T-cell (primary cell): ENCODE results near the gene FCGR3B. TPM values are rescaled to one million over a fixed set of nuclear protein-coding genes. Genes with fewer than 3 reads are reported as not detected.
A peak's percentile ranks its signal among the peaks of the same experiment; 100 is the strongest.
"Not testable (repeated sequence)": the region's sequence is repeated elsewhere in the genome, so short reads cannot be mapped to it uniquely, and the experiment has no call there.

Experiments
- ATAC-seq, 4 experiments: fragments of 200-7000 bp in 3 of 4; fragments of 150-1000 bp in 1 of 4; cut with Tn5 transposase; replicated peaks in 1 of 4; 1 replicate in 3 of 4; 2 replicates in 1 of 4; pipeline ENCODE4 v1.10.0; 2021; ENCODE audit warnings: moderate library complexity in 3 of 4, mild to moderate bottlenecking in 2 of 4, moderate number of reproducible peaks in 1 of 4
- CTCF ChIA-PET, 2 donors: fragments of 300-600 bp; sonication (Branson Sonifier 250); formaldehyde crosslinking; loops; one replicate each; lab custom pipeline; 2022; ENCODE audit warnings: antibody characterized with exemption in 2 of 2; lab: Charles Lee
- POLR2A ChIA-PET, 2 donors: fragments of 300-600 bp; sonication (Branson Sonifier 250); formaldehyde crosslinking; loops; one replicate each; lab custom pipeline; 2022; ENCODE audit warnings: antibody characterized with exemption in 2 of 2; lab: Charles Lee
- DNase-seq, 35 experiments: peaks; one replicate each; pipeline versions ENCODE4 v3.0.0 to v3.0.0-alpha.2; 2013 to 2023
- H3K27ac ChIP-seq: one replicate; pipeline ENCODE4 v1.5.1; 2013; ENCODE audit warnings: low read length
- H3K27me3 ChIP-seq, 2 experiments: replicated peaks in 1 of 2; 1 replicate in 1 of 2; 2 replicates in 1 of 2; pipeline versions ENCODE4 v1.6.1 to v1.7.0; 2013; ENCODE audit warnings: low read length in 1 of 2, mixed read lengths in 1 of 2; ENCODE audit not compliant: control insufficient read depth in 2 of 2, insufficient read depth in 2 of 2; ENCODE audit errors: extremely low read depth in 1 of 2
- H3K36me3 ChIP-seq, 2 donors: 1 replicate in 1 of 2; 2 replicates in 1 of 2; pipeline versions ENCODE4 v1.6.1 to v1.7.0; 2013; ENCODE audit warnings: low read length in 1 of 2; ENCODE audit not compliant: control insufficient read depth in 2 of 2, insufficient read depth in 1 of 2; ENCODE audit errors: extremely low read depth in 1 of 2
- H3K4me1 ChIP-seq, 2 experiments: 1 replicate in 1 of 2; 2 replicates in 1 of 2; pipeline versions ENCODE4 v1.6.1 to v1.7.0; 2013; ENCODE audit warnings: low read length in 2 of 2, mixed read lengths in 1 of 2; ENCODE audit not compliant: insufficient read depth in 2 of 2, control insufficient read depth in 1 of 2; ENCODE audit errors: extremely low read depth in 1 of 2
- H3K4me3 ChIP-seq, 2 donors: 1 replicate in 1 of 2; 2 replicates in 1 of 2; pipeline versions ENCODE4 v1.5.1 to v1.7.0; 2013; ENCODE audit warnings: mild to moderate bottlenecking in 2 of 2, low read length in 1 of 2, moderate library complexity in 1 of 2; ENCODE audit not compliant: control insufficient read depth in 1 of 2; ENCODE audit errors: extremely low read depth in 1 of 2
- H3K9me3 ChIP-seq: 2 replicates; pipeline ENCODE4 v1.7.0; 2013
- H3K27ac Mint-ChIP-seq, 2 donors: one replicate each; pipeline ENCODE4 v1.8.0; 2020 to 2021; ENCODE audit warnings: mild to moderate bottlenecking in 2 of 2, mixed read lengths in 2 of 2
- H3K27me3 Mint-ChIP-seq, 2 donors: one replicate each; pipeline ENCODE4 v1.8.0; 2021 to 2022; ENCODE audit warnings: mixed read lengths in 2 of 2
- H3K36me3 Mint-ChIP-seq: one replicate; pipeline ENCODE4 v1.8.0; 2021; ENCODE audit warnings: mixed read lengths
- H3K4me1 Mint-ChIP-seq, 3 donors: one replicate each; pipeline ENCODE4 v1.8.0; 2020 to 2022; ENCODE audit warnings: mixed read lengths in 3 of 3, mild to moderate bottlenecking in 1 of 3
- H3K4me3 Mint-ChIP-seq, 3 donors: one replicate each; pipeline ENCODE4 v1.8.0; 2020 to 2022; ENCODE audit warnings: mild to moderate bottlenecking in 3 of 3, mixed read lengths in 3 of 3, moderate library complexity in 3 of 3
- H3K9me3 Mint-ChIP-seq, 3 donors: one replicate each; pipeline ENCODE4 v1.8.0; 2020 to 2022; ENCODE audit warnings: mixed read lengths in 3 of 3
- WGBS: methylation state at CpG from one replicate; pipeline ENCODE4 v1.1.5; 2013; ENCODE audit warnings: missing lambda C conversion rate; ENCODE audit not compliant: insufficient coverage; 5-methylcytosine and 5-hydroxymethylcytosine counted together
- total RNA-seq, 35 experiments: library from RNA in 6 of 35; stranded (reverse) in 6 of 35; fragments of 120-200 nt in 1 of 35; gene quantifications; one replicate each; pipeline versions ENCODE4 v1.2.1 to v1.2.4 and lab custom pipeline; 2013 to 2026

FCGR3B gene
- total RNA-seq, 5 donors from 2014 or later (not counting 1 experiment from before 2014, with no cell fraction given), result 0.42 to 0.88 (median 0.60) TPM; not detected in 2

DNA sequence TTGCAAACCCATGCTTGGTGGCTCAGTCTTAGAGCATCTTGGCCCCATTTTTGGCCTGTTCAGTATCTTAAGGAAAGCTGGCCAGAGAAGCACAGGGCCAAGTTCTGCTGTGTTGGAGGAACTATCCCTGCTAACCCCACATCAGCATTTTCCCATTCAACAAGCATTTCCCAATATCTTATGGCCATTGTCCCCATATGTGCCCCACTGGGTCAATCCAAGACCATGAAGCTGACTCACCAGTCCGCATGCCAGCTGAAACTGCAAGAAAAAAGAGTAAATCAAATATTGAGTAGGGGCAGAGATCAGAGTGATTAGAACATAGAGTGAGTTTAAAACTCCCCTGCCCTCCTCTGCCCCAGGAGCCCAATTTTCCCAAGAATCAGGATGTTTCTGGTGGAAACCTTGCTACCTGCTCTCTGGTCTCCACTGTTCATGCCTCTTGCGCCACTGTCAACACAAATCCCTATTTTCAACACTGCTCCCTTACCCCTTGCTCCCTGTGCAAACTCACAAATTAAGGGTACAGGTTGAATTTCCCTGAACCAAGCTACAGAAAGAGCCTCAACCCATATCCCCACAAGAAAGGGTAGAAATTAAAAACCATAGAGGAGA lies 741 bp downstream of the FCGR3B start:
- peaks cover 3 to 14% (median 8%) of the 10 kb centered on the region in 3 donors for H3K4me1 Mint-ChIP-seq

DNA sequence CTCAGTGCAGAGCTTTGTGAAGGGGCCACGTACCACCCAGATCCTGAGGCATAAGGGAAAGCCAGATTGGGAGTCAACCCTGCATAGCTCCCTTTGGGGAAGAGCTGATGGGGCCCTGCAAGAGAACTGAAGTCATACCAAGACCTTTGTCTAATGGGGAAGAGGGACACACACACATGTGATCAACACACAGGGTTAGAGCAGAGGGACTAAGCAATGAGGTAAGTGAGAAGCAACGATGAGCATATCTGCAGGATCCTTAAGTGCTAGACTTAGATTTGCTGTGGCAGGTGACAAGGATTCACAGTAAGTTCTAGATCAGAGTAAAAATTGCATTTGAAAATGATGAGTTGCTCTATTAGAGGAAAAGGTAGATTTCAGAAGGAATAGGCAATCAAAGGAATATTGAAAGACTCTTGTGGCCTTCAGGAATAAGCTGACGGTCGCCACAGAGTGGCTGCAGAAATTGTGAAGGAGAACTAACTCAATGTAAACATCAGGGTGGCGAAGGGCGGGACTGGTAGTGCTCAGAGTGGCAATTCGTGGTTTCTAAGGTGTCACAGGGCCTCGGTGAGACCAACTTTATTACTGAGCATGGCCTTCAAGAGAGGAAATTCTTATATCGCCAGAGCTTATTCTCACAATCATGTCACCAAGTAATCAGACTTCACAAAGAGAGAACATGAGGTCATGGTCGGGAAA lies 4.4 kb downstream of the FCGR3B start:
- DNase-seq, result peak in 13 of 35 experiments; percentile 14 to 45 (median 21)
- H3K27ac ChIP-seq, result peak overlapping the region; percentile 62
- H3K27me3 ChIP-seq, H3K9me3 Mint-ChIP-seq, H3K36me3 ChIP-seq, H3K9me3 ChIP-seq, POLR2A ChIA-PET, H3K27me3 Mint-ChIP-seq, H3K36me3 Mint-ChIP-seq, H3K4me3 ChIP-seq, CTCF ChIA-PET: not testable (repeated sequence)
- peak in 1 of 4 experiments; percentile 38 for ATAC-seq
- H3K27ac Mint-ChIP-seq, result peak overlapping the region; percentile 61 to 73
- peak overlapping the region in 1 of 3 donors; percentile 1 for H3K4me3 Mint-ChIP-seq
- peaks cover 11 to 31% of the 10 kb centered on the region in 2 experiments for H3K4me1 ChIP-seq
- peaks cover 18 to 43% (median 39%) of the 10 kb centered on the region in 3 donors for H3K4me1 Mint-ChIP-seq
- no CpG with 5 or more reads among the region's 10 CpGs for WGBS

More for the DNA sequence above, 741 bp downstream of the FCGR3B start:
- H3K9me3 ChIP-seq, POLR2A ChIA-PET, H3K4me3 ChIP-seq, H3K36me3 ChIP-seq, H3K27ac Mint-ChIP-seq, CTCF ChIA-PET, H3K27me3 Mint-ChIP-seq, ATAC-seq, H3K9me3 Mint-ChIP-seq, H3K27me3 ChIP-seq, H3K36me3 Mint-ChIP-seq, H3K27ac ChIP-seq, H3K4me3 Mint-ChIP-seq, DNase-seq: not testable (repeated sequence)
- no CpG with 5 or more reads among the region's 2 CpGs for WGBS
- peaks cover 0 to 12% of the 10 kb centered on the region in 2 experiments for H3K4me1 ChIP-seq

DNA sequence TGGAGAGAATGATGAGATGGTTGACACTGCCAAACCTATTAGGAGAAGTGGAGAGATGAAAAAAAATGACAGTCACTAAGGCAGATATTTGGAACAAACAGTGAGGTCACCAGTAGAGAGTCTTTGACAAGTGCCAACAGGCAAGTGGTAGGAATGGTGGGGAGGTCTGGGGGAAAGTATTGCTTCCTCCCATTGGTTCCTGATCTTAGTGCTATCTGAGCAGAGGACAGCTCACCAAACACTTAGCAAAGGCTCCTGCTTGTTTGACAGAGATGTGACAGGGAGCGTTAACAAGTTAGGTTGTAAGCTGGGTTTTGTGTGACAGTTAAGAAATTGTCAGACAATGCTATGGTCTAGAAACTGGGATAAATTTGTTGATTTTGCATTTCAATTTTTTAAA lies 6.4 kb downstream of the FCGR3B start:
- H3K27ac Mint-ChIP-seq, result peak overlapping the region in 1 of 2 donors; percentile 24
- ATAC-seq, H3K36me3 ChIP-seq, H3K9me3 ChIP-seq, H3K9me3 Mint-ChIP-seq, H3K36me3 Mint-ChIP-seq, H3K4me3 ChIP-seq, H3K27me3 ChIP-seq, CTCF ChIA-PET, H3K27me3 Mint-ChIP-seq, DNase-seq: not testable (repeated sequence)
- peaks cover 22 to 56% (median 46%) of the 10 kb centered on the region in 3 donors for H3K4me1 Mint-ChIP-seq
- POLR2A ChIA-PET, result interaction anchor here in 1 of 2 donors (0.5 kb wide), 1 partner anchor 89 kb away, joined by 4 read pairs; no protein-coding TSS in a partner anchor
- WGBS, result no CpG with 5 or more reads among the region's 1 CpG
- Histone ChIP-seq H3K27ac (peak overlapping the region; percentile 76), H3K4me1 (peaks cover 14 to 37% of the 10 kb centered on the region in 2 experiments)
- peak overlapping the region in 1 of 3 donors; percentile 72 for H3K4me3 Mint-ChIP-seq

DNA sequence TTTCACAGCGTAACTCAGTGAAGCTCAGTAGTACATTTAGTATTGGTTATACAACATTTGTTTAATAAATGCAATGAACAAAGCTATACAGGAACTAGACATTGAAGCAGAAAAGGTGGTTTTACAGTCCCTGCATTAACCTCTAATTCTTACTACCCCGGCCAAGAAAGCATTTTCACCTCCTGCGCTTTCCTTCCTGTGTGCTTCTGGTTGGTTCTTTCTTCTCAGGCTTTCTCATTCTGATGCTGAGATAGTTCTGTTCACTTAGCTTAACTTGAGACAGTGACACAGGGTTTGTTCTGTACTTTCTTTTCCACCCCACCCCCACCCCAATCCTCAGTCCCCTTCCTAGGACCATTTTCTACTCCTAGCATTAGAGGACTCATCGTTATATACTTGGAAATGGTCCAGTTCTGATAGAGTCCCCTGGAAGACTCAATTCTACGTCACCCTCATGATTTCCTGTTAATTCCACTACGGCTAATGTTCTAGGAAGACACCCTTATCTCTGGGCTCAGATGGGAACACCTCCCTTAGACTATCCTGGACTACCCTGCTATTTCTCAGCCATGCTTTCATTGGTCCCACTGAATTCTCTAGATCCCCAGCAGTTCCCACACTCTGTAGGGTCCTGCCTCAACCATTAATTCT lies 7.5 kb downstream of the FCGR3B start:
- POLR2A ChIA-PET, H3K27me3 ChIP-seq, H3K36me3 ChIP-seq, H3K9me3 Mint-ChIP-seq, H3K36me3 Mint-ChIP-seq, H3K27me3 Mint-ChIP-seq, H3K4me3 ChIP-seq, H3K9me3 ChIP-seq: not testable (repeated sequence)
- CTCF ChIA-PET, result interaction anchor here in 1 of 2 donors (0.8 kb wide), 1 partner anchor 103 kb away, joined by 3 read pairs; no protein-coding TSS in a partner anchor
- peaks cover 22 to 56% (median 46%) of the 10 kb centered on the region in 3 donors for H3K4me1 Mint-ChIP-seq
- H3K4me1 ChIP-seq, result peaks cover 14 to 37% of the 10 kb centered on the region in 2 experiments
- H3K4me3 Mint-ChIP-seq, result peak overlapping the region in 2 of 3 donors; percentile 43 to 72
- H3K27ac ChIP-seq, result peak overlapping the region; percentile 76
- H3K27ac Mint-ChIP-seq, result peak overlapping the region; percentile 48 to 86
- ATAC-seq (peak; percentile 35 to 54 (median 38)), DNase-seq (peak in 1 of 35 experiments; percentile 44)
- no CpG with 5 or more reads among the region's 6 CpGs for WGBS

DNA sequence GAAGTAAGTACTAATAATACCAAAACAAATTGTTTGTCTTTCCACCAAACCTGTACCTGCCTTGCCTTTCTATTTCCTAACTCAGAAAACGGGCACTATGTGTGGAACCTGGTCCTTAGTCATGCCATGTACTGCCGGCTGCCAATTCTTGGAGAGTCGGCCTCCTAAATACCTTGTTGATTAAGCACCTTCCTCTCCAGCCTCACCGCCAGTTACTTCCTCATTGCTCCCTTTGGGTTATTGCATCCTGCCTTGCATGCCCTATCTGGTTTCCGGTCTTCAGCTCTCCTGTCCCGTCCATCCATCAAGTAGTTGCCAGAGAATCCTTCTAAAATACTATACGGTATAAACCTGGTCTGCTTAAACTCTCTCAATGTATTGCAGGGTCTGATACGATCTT lies 8.9 kb downstream of the FCGR3B start:
- peak in 2 of 4 experiments; percentile 24 to 28 for ATAC-seq
- H3K27me3 ChIP-seq, CTCF ChIA-PET, H3K36me3 ChIP-seq, POLR2A ChIA-PET, H3K9me3 ChIP-seq, H3K27me3 Mint-ChIP-seq, H3K36me3 Mint-ChIP-seq, H3K9me3 Mint-ChIP-seq: not testable (repeated sequence)
- peak overlapping the region in 1 of 2 donors; percentile 59 for H3K4me3 ChIP-seq
- peak overlapping the region; percentile 89 to 93 for H3K27ac Mint-ChIP-seq
- WGBS, result 23% methylated on average over 3 of the region's 8 CpGs
- peak overlapping the region; percentile 87 for H3K27ac ChIP-seq
- peak overlapping the region; percentile 84 to 91 (median 86) for H3K4me3 Mint-ChIP-seq
- peaks cover 22 to 51% (median 46%) of the 10 kb centered on the region in 3 donors for H3K4me1 Mint-ChIP-seq
- peaks cover 14 to 33% of the 10 kb centered on the region in 2 experiments for H3K4me1 ChIP-seq
- DNase-seq, result peak in 2 of 35 experiments; percentile 28 to 41
